ENCODE measurements around the gene TPST2.

DNA sequence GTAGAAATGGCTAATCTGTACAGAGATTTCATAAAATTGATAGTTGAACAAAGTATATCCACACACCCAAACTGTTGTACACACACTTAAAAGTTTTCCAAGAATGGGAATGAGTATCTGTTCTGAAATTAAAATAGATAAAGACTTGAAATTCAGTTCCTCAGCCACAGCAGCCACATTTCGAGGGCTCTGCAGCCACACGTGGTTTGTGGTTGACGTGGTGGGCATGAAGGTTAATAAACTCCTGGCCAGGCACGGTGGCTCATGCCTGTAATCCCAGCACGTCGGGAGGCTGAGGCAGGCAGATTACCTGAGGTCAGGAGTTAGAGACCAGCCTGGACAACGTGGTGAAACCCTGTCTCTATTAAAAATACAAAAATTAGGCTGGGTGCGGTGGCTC, 24.0 kb downstream of the TPST2 start:
- TF ChIP-seq, protein P1, sequence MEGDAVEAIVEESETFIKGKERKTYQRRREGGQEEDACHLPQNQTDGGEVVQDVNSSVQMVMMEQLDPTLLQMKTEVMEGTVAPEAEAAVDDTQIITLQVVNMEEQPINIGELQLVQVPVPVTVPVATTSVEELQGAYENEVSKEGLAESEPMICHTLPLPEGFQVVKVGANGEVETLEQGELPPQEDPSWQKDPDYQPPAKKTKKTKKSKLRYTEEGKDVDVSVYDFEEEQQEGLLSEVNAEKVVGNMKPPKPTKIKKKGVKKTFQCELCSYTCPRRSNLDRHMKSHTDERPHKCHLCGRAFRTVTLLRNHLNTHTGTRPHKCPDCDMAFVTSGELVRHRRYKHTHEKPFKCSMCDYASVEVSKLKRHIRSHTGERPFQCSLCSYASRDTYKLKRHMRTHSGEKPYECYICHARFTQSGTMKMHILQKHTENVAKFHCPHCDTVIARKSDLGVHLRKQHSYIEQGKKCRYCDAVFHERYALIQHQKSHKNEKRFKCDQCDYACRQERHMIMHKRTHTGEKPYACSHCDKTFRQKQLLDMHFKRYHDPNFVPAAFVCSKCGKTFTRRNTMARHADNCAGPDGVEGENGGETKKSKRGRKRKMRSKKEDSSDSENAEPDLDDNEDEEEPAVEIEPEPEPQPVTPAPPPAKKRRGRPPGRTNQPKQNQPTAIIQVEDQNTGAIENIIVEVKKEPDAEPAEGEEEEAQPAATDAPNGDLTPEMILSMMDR (IDR thresholded peaks at IDR 0.05; ENCODE audit: low read length), result no peak
- TF ChIP-seq EZH2 (optimal IDR thresholded peaks at IDR 0.05; ENCODE audit: low read depth, low read length) (no peak), EZH2phosphoT487 (IDR thresholded peaks at IDR 0.05; ENCODE audit: low read length) (no peak)
